COLO668 (cell line): ENCODE data around the gene C12orf50.
"Not testable (repeated sequence)": the region's sequence is repeated elsewhere in the genome, so short reads cannot be mapped to it uniquely, and the experiment has no call there.

ENCODE experiments used
- DNase-seq: peaks from one replicate; lab custom pipeline; 2025; ENCODE audit not compliant: unreplicated experiment; lab: John Stamatoyannopoulos, UW

C12orf50 gene

DNA sequence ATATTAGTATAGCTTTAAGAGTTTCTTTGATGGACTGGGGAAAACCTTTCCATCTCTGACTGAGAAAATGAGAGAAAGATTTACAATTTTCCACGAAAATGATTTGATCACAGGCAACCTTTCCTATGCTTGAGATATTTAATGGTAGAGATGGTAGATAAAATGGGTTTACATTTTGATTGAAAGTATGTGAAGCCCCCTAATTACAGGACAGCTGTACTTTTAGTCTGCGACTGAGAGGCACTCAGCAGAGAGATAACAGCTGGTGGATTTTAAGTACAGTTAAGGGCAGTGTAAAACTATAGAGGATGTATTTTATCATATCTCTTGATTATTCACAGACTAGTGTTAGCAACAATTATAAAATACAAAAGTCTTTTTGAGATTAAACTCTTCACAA is 40.7 kb downstream of the C12orf50 start:
- DNase-seq, result no peak

GRCh38 chr12:87985069-87985675 is 44.0 kb downstream of the C12orf50 start:
- DNase-seq, result no peak

- no peak for DNase-seq
Observed at GRCh38 chr12:87982208-87982607, 47.0 kb downstream of the C12orf50 start.

GRCh38 chr12:87981495-87981894 is 47.7 kb downstream of the C12orf50 start:
- DNase-seq, result no peak

- no peak for DNase-seq
Observed at GRCh38 chr12:87975879-87976278, 53.3 kb downstream of the C12orf50 start.

DNA sequence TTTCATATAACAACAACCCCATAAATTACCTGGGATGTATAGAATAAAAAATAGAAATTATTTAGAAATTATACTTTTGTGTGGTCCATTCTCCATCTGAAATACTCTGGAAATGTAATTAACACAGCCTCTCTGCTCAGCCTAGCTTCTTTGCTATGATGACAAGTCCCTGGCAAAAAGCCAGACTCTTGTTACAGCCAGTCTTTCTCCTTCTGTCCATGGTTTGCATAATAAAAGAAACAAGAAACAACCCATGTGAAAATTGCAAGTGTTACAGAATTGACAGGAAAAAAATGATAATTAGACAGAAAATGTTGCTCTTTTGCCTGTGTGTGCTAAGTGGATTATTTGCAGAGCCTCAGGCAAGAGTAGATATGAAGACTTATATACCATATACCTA is 61.3 kb downstream of the C12orf50 start:
- DNase-seq, result no peak

- no peak for DNase-seq
Observed at GRCh38 chr12:87960566-87960965, 68.6 kb downstream of the C12orf50 start.

GRCh38 chr12:87954028-87954427 is 75.2 kb downstream of the C12orf50 start:
- not testable (repeated sequence) for DNase-seq

- DNase-seq, result peak; percentile 28
Observed at GRCh38 chr12:87953256-87953860, 75.8 kb downstream of the C12orf50 start.

- DNase-seq, result no peak
Observed at GRCh38 chr12:87952850-87953249, 76.4 kb downstream of the C12orf50 start.

GRCh38 chr12:87952223-87952622 is 77.0 kb downstream of the C12orf50 start:
- no peak for DNase-seq

GRCh38 chr12:87943762-87944161 is 85.4 kb downstream of the C12orf50 start:
- no peak for DNase-seq

DNA sequence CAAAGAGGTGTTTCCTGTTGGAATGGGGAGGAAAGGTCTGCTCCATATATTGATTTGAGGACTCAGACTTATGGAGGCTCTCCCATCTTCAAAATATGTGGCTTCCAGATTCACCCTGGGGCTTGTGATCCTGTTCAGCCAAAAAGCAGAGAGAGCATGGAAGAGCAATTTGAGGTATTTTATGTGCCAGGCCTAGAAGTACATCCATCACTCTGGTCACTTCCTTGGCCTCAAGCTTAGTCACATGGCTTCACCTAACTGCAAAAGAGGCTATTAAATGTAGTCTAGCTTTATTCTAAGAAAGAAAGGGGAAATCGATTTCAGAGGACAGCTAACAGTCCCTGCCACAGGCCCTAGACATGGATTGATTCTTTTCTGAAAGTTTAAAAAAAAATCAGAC is 86.2 kb downstream of the C12orf50 start:
- no peak for DNase-seq

DNA sequence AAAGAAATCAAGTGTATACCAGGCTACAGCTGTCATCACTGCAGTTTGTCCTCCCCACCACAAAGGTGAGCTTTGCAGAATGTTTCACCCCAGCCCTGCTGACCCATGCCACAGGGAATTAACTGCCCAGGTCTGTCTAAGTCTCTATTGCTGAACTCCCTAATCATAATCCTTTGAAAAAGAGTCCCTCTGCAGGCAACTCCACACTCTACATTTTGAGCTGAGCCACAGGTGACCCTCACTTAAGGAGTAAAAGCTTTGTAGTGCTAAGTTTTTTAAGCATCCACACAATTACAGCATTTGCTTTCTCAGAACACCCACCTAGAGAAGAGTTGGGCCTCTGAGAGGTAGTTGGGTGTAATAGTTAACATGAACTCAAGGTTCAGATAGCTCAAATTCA is 90.0 kb downstream of the C12orf50 start:
- no peak for DNase-seq

- no peak for DNase-seq
Observed at GRCh38 chr12:87935216-87935615, 94.0 kb downstream of the C12orf50 start.

DNA sequence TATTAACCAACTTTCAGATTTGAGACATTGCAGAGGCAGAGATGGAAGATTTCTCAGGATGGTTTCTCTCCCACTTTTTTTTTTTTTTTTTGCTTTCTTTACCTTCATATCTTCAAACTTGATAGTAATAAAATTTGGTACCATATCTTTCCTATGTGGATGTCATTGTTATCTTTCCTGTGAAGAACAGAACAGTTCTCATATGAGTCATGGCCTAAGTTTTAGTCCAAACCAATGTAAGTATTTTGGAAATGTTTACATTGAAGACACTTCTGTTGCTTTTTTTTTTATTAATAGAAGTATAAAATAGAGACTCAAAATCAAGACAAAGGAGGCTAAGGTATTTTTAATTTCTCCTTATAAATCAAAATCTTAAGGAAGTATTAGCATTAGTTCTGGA is 95.2 kb downstream of the C12orf50 start:
- DNase-seq, result no peak

DNA sequence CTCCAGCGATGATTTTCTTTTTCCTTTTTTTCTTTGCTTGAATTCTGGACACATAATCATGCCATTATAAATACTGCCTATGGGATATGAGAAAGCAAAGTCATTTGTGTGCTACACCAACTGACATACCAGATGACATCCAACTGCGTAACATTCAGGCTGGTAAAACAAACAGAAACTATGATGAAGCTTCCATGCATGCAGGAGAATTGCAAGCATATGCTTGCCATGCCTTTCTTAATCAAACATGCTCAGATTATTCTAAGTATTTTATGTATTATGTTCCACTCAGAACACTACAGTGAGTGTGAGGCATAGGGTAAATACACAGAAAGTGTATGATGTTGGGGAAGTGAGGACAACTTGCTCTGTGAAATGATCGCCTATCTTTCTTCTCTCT is 97.4 kb downstream of the C12orf50 start:
- DNase-seq, result no peak

- no peak for DNase-seq
Observed at GRCh38 chr12:87930627-87931026, 98.6 kb downstream of the C12orf50 start.
